ENCODE measurements around the gene GOLGA6L9.
"Not testable (repeated sequence)": the region's sequence is repeated elsewhere in the genome, so short reads cannot be mapped to it uniquely, and the experiment has no call there.

- TF ChIP-seq CTCF, POLR2A (IDR thresholded peaks at IDR 0.05): not testable (repeated sequence)
These were observed 30.1 kb upstream of the GOLGA6L9 start for GRCh38 chr15:82399366-82400103.
